ENCODE results near the gene ITIH3. TPM values are rescaled to one million over a fixed set of nuclear protein-coding genes. Genes with fewer than 3 reads are reported as not detected.
"Not testable (repeated sequence)": the region's sequence is repeated elsewhere in the genome, so short reads cannot be mapped to it uniquely, and the experiment has no call there.

The ITIH3 gene
- polyA plus RNA-seq, 1 donor from 2014 or later: not detected

GRCh38 chr3:52776486-52776885 is 18.1 kb upstream of the ITIH3 start:
- not testable (repeated sequence) for H3K27ac ChIP-seq (ENCODE audit: low read length); H3K9me2 ChIP-seq (ENCODE audit: insufficient read depth, low read length); H3K9me3 ChIP-seq (ENCODE audit: low read length); H2AFZ ChIP-seq (ENCODE audit: low read depth, low read length); H4K20me1 ChIP-seq (ENCODE audit: insufficient read depth); H3K9ac ChIP-seq (ENCODE audit: low read length); H3K36me3 ChIP-seq (ENCODE audit: insufficient read depth, low read length); H3K27me3 ChIP-seq (ENCODE audit: insufficient read depth, low read depth, low read length); H3K4me2 ChIP-seq (ENCODE audit: low read length); H3K79me2 ChIP-seq (replicated peaks; ENCODE audit: insufficient read depth, low read length); H3F3A ChIP-seq (ENCODE audit: insufficient read depth, low read length, poor library complexity, severe bottlenecking); H3K4me3 ChIP-seq (ENCODE audit: low read length)

DNA sequence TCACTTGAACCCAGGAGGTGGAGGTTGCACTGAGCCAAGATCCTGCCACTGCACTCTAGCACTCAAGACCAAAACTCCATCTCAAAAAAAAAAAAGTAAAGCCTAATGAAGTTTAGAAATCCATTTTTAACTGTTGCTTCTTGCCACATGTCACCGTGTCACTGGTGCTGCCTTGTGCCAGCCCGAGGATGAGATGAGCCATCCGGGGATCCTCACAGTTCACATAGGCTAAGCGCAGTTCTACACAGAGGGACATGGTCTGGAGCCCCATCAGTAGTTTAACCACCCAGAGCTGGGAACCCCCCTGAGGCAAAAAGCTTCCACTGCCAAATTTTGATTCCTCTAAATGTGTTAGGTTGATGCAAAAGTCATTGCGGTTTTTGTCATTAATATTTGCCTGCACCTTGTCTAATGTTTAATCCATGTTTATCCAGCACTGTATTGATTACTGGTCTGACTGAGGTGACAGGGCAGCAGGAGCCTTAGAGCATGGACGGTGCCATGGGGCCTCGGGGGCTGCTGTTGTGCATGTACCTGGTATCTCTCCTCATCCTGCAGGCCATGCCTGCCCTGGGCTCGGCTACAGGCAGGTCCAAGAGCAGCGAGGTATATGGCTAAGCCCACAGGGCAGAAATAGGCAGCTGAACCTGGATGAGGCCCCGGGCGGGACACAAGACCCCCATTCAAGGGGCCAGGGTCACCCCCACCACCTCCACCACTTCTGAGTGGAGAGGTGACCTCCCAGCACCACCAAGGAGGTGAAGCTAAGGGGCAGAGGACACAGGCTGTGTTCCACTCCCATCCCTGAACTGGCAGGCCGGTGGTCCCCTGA is 17.3 kb upstream of the ITIH3 start, which contains the start of gene ITIH1:
Gene ITIH1, plus strand, starts transcription at position 473 of the 832 bp plus-strand sequence. Its CDS starts 17 bp downstream, at position 490.
- no peak for TF ChIP-seq EP300 (conservative IDR thresholded peaks at IDR 0.05; ENCODE audit: poor library complexity, severe bottlenecking)
- no peak for TF ChIP-seq MXI1 (conservative IDR thresholded peaks at IDR 0.05; ENCODE audit: poor library complexity, severe bottlenecking)
- no peak for TF ChIP-seq POLR2AphosphoS5 (IDR thresholded peaks at IDR 0.05)
- TF ChIP-seq REST (IDR thresholded peaks at IDR 0.05; ENCODE audit: borderline replicate concordance): no peak
- TF ChIP-seq CTCF (IDR thresholded peaks at IDR 0.05; ENCODE audit: poor library complexity, severe bottlenecking): no peak
- no peak for TF ChIP-seq RAD21 (conservative IDR thresholded peaks at IDR 0.05)
- no peak for TF ChIP-seq SMC3 (conservative IDR thresholded peaks at IDR 0.05; ENCODE audit: poor library complexity)
- TF ChIP-seq TAF1 (IDR thresholded peaks at IDR 0.05; ENCODE audit: low read depth): no peak
- no peak for TF ChIP-seq EZH2 (IDR thresholded peaks at IDR 0.05; ENCODE audit: borderline replicate concordance, insufficient read depth, low read length, poor library complexity, severe bottlenecking)
- no peaks in the 10 kb centered on the region for H4K20me1 ChIP-seq (ENCODE audit: insufficient read depth)
- no peak within 1 kb of the TSS for H2AFZ ChIP-seq (ENCODE audit: low read depth, low read length)
- no peak within 1 kb of the TSS for H3K4me2 ChIP-seq (ENCODE audit: low read length)
- H3K27me3 ChIP-seq (ENCODE audit: insufficient read depth, low read depth, low read length): no peaks in the 10 kb centered on the region
- H3K79me2 ChIP-seq (replicated peaks; ENCODE audit: insufficient read depth, low read length): no peaks in the 10 kb centered on the region
- no peaks in the 10 kb centered on the region for H3K9me3 ChIP-seq (ENCODE audit: low read length)
- no peak within 1 kb of the TSS for H3K27ac ChIP-seq (ENCODE audit: low read length)
- no peaks in the 10 kb centered on the region for H3K9me2 ChIP-seq (ENCODE audit: insufficient read depth, low read length)
- H3K9ac ChIP-seq (ENCODE audit: low read length): no peak within 1 kb of the TSS
- H3F3A ChIP-seq (ENCODE audit: insufficient read depth, low read length, poor library complexity, severe bottlenecking): no peaks in the 10 kb centered on the region
- H3K4me3 ChIP-seq (ENCODE audit: low read length): no peak within 1 kb of the TSS
- no peaks in the 10 kb centered on the region for H3K36me3 ChIP-seq (ENCODE audit: insufficient read depth, low read length)

Data from neural cell (in vitro differentiated cells).